ELR (cell line): ENCODE results near the gene CORO1C.
A peak's percentile ranks its signal among the peaks of the same experiment; 100 is the strongest.
"Not testable (repeated sequence)": the region's sequence is repeated elsewhere in the genome, so short reads cannot be mapped to it uniquely, and the experiment has no call there.

ENCODE experiments used
- DNase-seq: peaks from one replicate; pipeline ENCODE4 v3.0.0-alpha.2; 2015; ENCODE audit warnings: low read depth

CORO1C gene

GRCh38 chr12:108753976-108754375 is 22.7 kb upstream of the CORO1C start:
- DNase-seq: no peak

DNA sequence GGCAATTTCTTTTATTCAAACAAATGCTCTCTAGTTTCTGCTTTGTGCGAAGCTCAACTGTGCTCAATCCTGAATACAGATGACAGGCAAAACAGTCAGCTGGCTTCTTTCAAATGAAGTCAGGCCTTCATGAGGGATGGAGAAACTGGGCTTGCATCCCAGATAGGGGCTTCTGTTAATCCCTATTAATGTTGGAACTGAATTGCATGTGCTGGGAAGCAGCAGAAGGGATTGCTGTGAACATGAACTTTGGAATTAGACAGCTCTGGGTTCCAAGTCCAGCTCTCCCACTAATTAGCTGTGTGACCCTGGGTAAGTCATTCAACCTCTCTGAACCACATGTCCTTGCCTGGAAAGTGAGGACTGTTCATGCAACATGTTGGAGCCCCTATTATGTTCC is 21.1 kb upstream of the CORO1C start:
- DNase-seq: no peak

DNA sequence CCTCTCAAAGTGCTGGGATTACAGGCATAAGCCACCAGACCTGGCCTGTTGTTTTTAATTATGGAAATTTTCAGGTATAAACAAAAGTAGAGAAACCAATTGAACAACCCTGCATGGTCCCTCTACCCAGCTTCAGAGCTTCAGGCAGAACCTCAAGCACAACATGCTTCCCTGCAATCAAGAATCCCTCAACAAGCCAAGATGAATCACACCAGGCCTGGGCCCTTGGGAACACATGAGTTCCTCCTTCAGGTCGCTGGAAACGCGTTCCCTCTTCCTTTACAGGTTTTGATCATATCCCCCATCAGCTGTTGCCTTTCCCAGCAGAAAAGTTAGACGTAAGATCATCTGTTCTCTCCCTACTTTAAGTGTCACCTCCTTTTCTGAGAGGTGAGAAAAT is 20.5 kb upstream of the CORO1C start:
- DNase-seq: no peak

- DNase-seq: not testable (repeated sequence)
Measured at GRCh38 chr12:108751003-108751402, 19.7 kb upstream of the CORO1C start.

GRCh38 chr12:108750526-108750925 is 19.2 kb upstream of the CORO1C start:
- DNase-seq: no peak

GRCh38 chr12:108747563-108747962 is 16.2 kb upstream of the CORO1C start:
- no peak for DNase-seq

- DNase-seq: no peak
Measured at GRCh38 chr12:108745641-108746040, 14.3 kb upstream of the CORO1C start.

DNA sequence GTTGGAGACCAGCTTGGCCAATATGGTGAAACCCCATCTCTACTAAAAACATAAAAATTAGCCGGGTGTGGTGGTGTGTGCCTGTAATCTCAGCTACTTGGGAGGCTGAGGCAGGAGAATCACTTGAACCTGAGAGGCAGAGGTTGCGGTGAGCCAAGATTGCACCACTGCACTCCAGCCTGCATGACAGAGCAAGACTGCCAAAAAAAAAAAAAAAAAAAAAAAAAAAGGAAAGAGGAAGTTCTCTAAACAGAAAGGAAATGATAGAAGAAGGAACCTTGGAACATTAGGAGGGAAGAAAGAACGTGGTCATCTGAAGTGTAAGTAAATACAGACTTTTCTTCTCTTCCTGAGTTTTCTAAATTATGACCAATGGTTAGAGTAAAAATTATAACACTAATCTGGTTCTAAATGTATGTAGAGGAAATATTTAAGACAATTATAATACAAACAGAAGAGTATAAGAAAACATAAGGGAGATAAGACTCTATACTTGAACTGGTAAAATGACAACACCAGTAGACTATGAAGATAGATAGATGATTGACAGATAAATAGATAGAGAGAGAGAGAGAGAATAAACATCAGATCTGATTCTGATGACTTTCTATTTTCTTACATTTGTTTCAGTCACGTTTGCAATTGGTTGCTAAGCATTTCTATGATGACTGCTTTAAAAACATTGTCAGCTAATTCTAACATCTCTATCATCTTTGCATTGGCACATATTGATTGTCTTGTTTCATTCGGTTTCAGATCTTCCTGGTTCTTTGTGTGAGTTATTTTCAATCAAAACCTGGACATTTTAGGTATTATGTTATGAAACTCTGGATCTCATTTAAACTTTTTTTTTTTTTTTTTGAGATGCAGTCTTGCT is 12.9 kb upstream of the CORO1C start:
- no peak for DNase-seq

DNA sequence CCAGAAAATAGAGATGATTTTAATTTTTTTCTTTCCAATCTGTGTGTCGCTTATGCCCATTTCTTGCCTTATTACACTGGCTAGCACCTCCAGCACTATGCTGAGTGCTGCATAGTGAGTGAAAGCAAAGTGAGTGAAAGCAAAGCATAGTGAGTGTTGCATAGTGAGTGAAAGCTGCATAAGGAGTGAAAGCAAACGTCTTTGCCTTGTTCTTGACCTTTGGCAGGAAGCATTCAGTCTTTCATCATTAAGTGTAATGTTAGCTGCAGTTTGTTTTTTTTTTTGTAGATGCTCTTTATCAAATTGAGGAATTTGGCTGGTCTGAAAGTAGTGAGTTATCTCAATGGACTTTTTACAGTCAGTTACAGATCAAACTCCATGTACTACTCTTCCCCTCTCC is 6.9 kb upstream of the CORO1C start:
- DNase-seq: no peak

DNA sequence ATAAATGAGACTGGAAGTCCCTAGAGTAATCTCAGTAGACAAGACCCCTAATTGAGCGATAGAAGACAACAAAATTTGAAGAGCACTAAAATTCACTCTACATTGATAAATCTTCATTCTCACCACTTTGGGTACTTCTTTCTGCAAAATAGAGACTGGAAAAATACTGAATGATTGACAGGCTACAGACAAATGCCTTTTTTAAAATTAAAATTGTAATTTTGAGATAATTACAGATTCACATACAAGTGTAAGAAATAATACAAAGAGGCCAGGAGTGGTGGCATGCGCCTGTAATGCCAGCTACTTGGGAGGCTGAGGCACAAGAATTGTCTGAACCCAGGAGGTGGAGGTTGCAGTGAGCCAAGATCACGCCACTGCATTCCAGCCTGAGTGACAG is 4.5 kb upstream of the CORO1C start:
- no peak for DNase-seq

- peak; percentile 99 for DNase-seq
Measured at GRCh38 chr12:108734200-108734906, 3.0 kb upstream of the CORO1C start.

DNA sequence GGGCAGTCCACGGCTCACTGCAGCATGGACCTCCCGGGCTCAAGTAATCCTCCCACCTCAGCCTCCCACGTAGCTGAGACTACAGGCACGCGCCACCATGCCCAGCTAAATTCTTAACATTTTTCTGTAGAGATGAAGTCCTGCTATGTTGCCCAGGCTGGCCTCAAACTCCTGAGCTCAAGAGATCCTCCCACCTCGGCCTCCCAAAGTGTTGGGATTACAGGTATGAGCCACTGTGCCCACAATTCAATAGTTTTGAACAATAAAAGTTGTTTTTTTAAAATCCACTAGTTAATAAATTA is 1.9 kb upstream of the CORO1C start:
- not testable (repeated sequence) for DNase-seq

DNA sequence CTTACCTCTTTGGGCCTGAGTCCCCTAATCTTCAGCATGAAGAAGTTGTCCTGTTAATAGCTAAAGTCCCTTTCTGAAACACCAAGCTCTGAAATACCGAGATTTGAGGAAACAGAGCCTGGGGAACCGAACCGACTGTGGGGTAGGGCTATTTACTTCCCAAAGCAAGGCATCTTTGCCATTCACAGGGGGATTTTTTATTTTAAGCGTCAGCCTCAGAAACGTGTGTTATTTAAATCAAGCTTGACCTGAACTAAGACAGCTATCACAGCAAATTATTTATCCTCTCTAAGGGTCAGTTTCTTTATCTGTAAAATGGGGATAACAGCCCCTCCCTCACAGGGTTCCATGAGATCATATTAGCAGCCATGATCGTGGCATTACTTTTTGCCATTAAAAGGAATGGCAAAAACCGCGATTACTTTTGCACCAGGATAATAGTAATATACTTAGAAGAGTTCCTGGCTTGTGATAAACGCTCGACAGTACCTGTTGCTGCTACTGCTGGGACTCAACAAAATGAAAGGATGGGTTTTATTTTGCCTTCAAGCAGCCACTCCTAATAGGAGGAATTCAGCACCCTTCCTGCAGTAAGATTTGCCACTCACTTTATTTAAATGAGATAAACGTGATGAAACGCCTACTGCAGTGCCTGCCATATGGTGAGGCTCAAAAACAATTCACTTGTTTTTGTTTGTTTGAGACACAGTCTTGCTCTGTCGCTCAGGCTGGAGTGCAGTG is 1.3 kb upstream of the CORO1C start:
- no peak for DNase-seq

- DNase-seq: peak; percentile 99
Measured at GRCh38 chr12:108731866-108732461, 646 bp upstream of the CORO1C start.

GRCh38 chr12:108730365-108731104 is 783 bp downstream of the CORO1C start:
- peak; percentile 97 for DNase-seq

DNA sequence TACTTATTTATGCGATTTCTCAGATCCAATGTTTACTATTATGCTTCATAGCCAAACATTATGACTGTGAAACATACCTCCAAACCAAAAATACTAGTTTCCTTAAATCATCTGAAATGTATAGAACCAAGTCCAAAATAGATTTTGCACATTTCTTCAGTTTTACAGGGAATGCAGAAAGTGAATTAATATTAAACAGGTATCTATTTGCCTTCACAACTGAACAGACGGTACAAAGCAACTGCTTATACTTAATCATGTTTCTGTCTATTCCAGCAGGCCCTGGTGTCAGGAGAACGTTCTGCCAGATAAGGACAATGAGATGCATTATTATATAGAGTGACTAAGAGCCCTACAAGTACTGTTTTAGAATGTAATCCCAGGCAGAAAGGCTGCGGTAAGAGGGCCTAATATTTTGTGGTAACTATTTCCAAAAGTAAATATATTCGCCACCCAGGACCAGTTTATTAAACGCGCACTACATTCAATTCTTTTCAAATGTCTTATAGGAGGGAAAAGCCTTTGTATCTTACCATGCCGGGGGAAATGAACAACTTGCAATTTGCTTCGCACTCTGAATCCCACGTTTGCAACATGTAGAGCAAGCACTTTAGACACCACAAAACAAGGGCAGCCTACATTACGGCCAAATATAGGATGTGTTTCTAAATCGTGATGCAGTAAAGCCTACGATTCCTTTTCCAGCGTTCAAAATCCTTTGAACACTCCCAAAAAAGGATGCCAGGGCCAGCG is 1.5 kb downstream of the CORO1C start:
- peak; percentile 76 for DNase-seq

GRCh38 chr12:108728820-108729611 is 2.3 kb downstream of the CORO1C start:
- DNase-seq: peak; percentile 61

DNA sequence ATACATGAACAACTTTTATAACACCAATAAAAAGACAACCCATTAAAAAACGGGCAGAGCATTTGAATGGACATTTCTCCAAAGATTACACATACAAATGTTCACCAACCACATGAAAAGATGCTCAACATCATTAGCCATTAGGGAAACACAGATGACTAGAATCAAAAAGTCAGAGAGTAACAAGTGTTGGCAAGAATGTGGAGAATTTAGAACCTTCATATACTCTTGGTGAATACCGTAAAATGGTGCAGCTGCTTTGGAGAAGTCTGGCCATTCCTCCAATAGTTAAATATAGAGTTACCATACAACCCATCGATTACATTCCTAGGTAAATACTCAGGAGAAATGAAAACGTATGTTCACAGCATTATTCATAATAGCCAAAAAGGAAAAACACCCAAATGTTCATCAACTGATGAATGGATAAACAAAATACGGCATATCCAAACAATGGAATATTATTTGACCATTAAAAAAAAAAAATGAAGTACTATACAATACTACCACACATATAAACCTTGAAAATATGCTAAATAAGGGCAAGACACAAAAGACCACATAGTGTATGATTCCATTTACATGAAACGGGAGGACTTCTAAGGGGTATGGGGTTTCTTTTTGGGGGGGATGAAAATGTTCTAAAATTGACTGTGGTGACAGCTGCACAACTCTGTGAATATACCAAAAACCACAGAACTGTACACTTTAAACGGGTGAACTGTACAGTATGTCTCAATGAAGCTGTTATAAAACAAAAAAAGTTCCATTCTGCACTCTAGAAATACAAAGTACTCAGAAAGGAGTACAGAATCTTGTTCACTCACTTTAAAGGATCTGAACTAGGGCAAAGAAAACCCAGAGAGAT is 3.2 kb downstream of the CORO1C start:
- no peak for DNase-seq

DNA sequence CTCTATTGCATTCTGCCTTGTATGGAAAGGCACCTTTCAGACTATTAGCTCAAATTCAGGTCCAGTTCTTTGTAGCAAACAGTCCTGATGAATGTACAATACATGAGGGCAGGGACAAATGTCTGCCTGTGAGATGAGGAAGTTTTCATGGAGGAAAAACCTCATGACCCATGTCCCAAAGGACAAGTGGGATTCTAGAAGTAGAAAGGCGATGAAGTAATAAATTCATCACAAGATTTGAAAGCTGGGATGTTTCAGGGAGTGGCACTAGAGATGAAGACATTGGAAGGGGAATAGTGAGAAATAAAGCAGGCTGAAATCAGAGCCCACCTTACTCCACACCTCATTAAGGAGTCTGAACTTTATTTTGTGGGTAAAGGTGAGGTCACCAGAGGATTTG is 4.2 kb downstream of the CORO1C start:
- DNase-seq: no peak

DNA sequence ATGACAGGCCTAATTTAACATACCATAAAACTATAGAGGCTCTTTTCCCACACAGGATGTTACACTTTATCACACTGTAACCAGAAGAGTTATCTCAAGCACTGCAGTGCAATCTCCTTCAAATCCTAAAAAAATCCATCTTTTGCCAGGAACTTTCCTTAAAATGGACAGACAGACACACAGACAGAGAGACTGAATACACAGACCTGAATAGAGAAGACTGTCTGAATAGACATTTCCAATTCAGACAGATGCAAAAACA is 6.5 kb downstream of the CORO1C start:
- DNase-seq: no peak
